Nephron progenitor cell (in vitro differentiated cells): Measurements from ENCODE around the gene ICAM5.
"Not testable (repeated sequence)": the region's sequence is repeated elsewhere in the genome, so short reads cannot be mapped to it uniquely, and the experiment has no call there.

Experiments
- DNase-seq: peaks from one replicate; pipeline ENCODE4 v3.0.0; 2021
- H3K27ac Mint-ChIP-seq: 2 replicates; pipeline ENCODE4 v1.8.0; 2021; ENCODE audit warnings: mild to moderate bottlenecking, moderate library complexity, mixed read lengths
- H3K27me3 Mint-ChIP-seq: 2 replicates; pipeline ENCODE4 v1.8.0; 2021; ENCODE audit warnings: mild to moderate bottlenecking, low read depth, mixed read lengths; ENCODE audit not compliant: poor library complexity
- H3K36me3 Mint-ChIP-seq: 2 replicates; pipeline ENCODE4 v1.8.0; 2021; ENCODE audit warnings: low read depth, mixed read lengths
- H3K4me1 Mint-ChIP-seq: 2 replicates; pipeline ENCODE4 v1.8.0; 2021; ENCODE audit warnings: mixed read lengths
- H3K4me3 Mint-ChIP-seq: 2 replicates; pipeline ENCODE4 v1.8.0; 2021; ENCODE audit warnings: mild to moderate bottlenecking, moderate library complexity, mixed read lengths
- H3K9me3 Mint-ChIP-seq: 2 replicates; pipeline ENCODE4 v1.8.0; 2021; ENCODE audit warnings: mild to moderate bottlenecking, moderate library complexity, mixed read lengths
- CTCF ChIP-seq: fragments of 200-600 bp; sonication (generic); IDR thresholded peaks from 2 replicates; pipeline ENCODE4 v1.5.0; 2021; ENCODE audit warnings: antibody characterized with exemption

The ICAM5 gene

GRCh38 chr19:10271543-10272086 is 18.1 kb upstream of the ICAM5 start:
- Mint-ChIP-seq H3K4me1 (no peaks in the 10 kb centered on the region), H3K9me3 (no peaks in the 10 kb centered on the region), H3K4me3 (peak overlapping the region; percentile 34), H3K27me3 (peaks cover 72% of the 10 kb centered on the region), H3K36me3 (no peaks in the 10 kb centered on the region), H3K27ac (no peak overlapping the region)
- DNase-seq, result no peak
- TF ChIP-seq CTCF, result no peak

GRCh38 chr19:10274589-10274988 is 15.2 kb upstream of the ICAM5 start:
- Mint-ChIP-seq H3K27me3 (peaks cover 59% of the 10 kb centered on the region), H3K4me3 (no peak overlapping the region), H3K36me3 (no peaks in the 10 kb centered on the region), H3K27ac (peak overlapping the region; percentile 92), H3K4me1 (peaks cover under 1% of the 10 kb centered on the region), H3K9me3 (no peaks in the 10 kb centered on the region)
- DNase-seq, result no peak
- no peak for TF ChIP-seq CTCF

GRCh38 chr19:10277795-10278589 is 11.8 kb upstream of the ICAM5 start:
- Mint-ChIP-seq H3K36me3 (no peaks in the 10 kb centered on the region), H3K4me1 (peaks cover 6% of the 10 kb centered on the region), H3K9me3 (no peaks in the 10 kb centered on the region), H3K4me3 (no peak overlapping the region), H3K27ac (no peak overlapping the region), H3K27me3 (peaks cover 33% of the 10 kb centered on the region)
- TF ChIP-seq CTCF, result no peak
- DNase-seq, result no peak

GRCh38 chr19:10278935-10279334 is 10.8 kb upstream of the ICAM5 start:
- H3K27ac Mint-ChIP-seq, result no peak overlapping the region
- peaks cover 26% of the 10 kb centered on the region for H3K27me3 Mint-ChIP-seq
- no peak overlapping the region for H3K4me3 Mint-ChIP-seq
- no peaks in the 10 kb centered on the region for H3K9me3 Mint-ChIP-seq
- no peak for DNase-seq
- peaks cover 6% of the 10 kb centered on the region for H3K4me1 Mint-ChIP-seq
- TF ChIP-seq CTCF, result no peak
- no peaks in the 10 kb centered on the region for H3K36me3 Mint-ChIP-seq

- no peak overlapping the region for H3K27ac Mint-ChIP-seq
- H3K36me3 Mint-ChIP-seq, result peaks cover 2% of the 10 kb centered on the region
- no peak overlapping the region for H3K4me3 Mint-ChIP-seq
- no peaks in the 10 kb centered on the region for H3K9me3 Mint-ChIP-seq
- H3K27me3 Mint-ChIP-seq, result peaks cover 18% of the 10 kb centered on the region
- TF ChIP-seq CTCF, result no peak
- peaks cover 6% of the 10 kb centered on the region for H3K4me1 Mint-ChIP-seq
- no peak for DNase-seq
These were observed 9.9 kb upstream of the ICAM5 start for GRCh38 chr19:10279737-10280442.

GRCh38 chr19:10282043-10282442 is 7.7 kb upstream of the ICAM5 start:
- peaks cover 35% of the 10 kb centered on the region for H3K27me3 Mint-ChIP-seq
- peaks cover 16% of the 10 kb centered on the region for H3K4me1 Mint-ChIP-seq
- not testable (repeated sequence) for H3K36me3 Mint-ChIP-seq, H3K9me3 Mint-ChIP-seq, DNase-seq, H3K27ac Mint-ChIP-seq, H3K4me3 Mint-ChIP-seq
